Skin of body (tissue), 2 donors: ENCODE measurements around the gene CLDN1. TPM values are rescaled to one million over a fixed set of nuclear protein-coding genes. Genes with fewer than 3 reads are reported as not detected.
"Not testable (repeated sequence)": the region's sequence is repeated elsewhere in the genome, so short reads cannot be mapped to it uniquely, and the experiment has no call there.

Source experiments
- DNase-seq: peaks from one replicate; lab custom pipeline; 2025; lab: John Stamatoyannopoulos, UW
- total RNA-seq: library from RNA; depleted of rRNA; stranded (reverse); fragments of >200 nt; gene quantifications from one replicate; pipeline ENCODE4 v1.2.3, GENCODE V29; 2014

The CLDN1 gene
- total RNA-seq, 1 donor from 2014 or later: 115 TPM

DNA sequence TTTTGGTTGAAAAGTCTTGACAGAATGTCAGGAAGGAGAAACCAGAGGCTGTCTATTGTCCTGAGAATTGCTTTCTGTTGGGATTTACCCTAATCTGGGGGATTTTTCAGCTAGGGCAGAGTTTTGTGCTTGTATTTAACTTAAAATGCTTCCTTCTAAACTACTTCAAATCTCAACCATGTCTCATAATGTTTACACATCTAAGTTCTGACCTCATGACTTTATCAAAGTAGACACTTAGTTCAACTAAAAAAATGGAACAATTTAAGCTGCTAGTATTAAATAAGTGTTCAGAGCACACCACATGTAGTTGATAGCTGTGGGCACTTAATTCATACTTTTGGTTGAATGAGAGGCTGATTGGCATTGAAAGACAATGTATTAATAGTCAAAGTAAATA is 28.2 kb downstream of the CLDN1 start:
- no peak for DNase-seq

DNA sequence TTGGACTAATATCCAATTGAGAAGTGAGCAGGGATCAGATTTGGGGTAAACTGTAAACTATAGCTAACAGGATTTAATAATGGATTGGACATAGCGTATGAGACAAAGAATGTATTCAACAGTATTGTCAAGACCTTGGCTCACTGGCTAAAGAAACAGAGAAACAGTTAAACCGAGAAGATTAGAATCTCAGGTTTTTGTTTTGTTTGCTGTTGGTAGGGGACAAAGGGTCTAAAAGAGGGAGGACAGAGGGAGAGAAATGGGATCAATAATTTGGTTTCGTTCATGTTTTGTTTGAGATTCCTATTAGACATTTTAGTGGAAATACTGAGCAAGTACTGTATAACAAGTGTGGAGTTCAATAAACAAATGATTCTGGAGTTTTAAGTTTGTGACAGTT is 28.6 kb downstream of the CLDN1 start:
- DNase-seq: no peak

DNA sequence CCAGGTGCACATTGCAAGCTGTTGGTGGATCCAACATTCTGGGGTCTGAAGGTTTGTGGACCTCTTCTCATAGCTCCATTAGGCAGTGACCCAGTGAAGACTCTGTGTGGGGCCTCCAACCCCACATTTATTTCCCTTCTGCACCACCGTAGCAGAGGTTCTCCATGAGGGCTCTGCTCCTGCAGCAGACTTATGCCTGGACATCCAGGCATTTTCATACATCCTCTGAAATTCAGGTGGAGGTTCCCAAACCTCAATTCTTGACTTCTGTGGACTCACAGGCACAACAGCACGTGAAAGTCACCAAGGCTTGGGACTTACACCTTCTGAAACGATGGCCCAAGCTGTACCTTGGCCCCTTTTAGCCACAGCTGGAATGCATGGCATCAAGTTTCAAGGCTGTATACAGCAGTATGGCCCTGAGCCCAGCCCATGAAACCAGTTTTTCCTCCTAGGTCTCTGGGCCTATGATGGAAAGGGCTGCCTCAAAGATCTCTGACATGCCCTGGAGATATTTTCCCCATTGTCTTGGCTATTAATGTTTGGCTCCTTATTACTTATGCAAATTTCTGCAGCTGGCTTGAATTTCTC is 30.2 kb downstream of the CLDN1 start:
- DNase-seq: no peak

DNA sequence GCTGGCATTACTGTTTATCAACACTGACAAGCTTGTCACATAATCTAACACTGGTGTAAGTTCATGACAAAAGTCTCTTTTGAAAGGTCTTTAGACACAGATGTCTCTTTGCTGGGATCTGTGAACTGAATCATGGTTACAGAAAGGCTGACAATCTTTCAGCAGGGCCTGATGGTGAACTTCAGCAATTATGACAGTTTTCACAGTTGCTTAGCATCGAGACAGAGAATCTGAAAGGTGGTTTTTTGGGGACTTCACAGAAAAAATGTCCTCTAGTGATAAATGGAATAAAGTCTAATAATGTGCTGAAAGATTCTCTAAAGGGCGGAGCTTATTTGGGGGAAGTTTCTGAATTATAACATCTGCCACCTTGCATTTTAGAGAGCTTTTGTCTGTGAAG is 32.3 kb downstream of the CLDN1 start:
- no peak for DNase-seq

DNA sequence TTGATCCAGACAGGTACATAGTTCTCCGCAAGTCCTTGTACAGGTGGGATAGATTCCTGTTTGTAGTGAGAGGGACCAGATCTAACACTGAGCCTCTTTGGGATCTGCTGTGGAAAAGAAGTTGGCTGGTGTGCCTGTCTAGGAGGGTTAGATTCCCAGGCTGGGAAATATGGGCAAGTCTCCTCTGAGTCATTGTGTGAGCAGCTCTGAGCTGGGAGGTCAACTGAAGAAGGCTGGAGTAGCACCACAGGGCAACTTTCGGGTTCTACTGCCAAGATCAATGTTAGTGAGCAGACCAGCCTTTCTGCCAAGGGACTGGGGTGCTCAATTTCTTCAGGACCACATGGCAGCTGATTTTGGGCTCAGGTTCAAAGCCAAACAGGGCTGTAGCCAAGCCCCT is 33.4 kb downstream of the CLDN1 start:
- DNase-seq: no peak

DNA sequence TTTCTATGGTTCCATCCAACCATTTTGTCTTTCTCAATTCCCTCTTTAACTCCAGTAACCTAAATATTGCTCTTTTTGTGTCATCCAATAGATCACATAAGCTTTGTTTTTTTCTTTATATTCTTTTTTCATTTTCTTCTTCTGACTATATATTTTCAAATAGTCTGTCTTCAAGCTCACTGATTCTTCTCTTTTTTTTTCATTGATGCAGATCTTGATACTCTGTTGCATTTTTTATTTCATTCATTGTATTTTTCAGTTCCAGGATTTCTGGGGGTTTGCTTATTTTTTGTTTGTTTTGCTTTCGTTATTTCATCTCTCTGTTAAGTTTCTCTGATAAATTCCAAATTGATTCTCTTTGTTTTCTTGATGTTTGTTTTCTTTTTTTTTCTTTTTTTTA is 36.2 kb downstream of the CLDN1 start:
- DNase-seq: no peak

DNA sequence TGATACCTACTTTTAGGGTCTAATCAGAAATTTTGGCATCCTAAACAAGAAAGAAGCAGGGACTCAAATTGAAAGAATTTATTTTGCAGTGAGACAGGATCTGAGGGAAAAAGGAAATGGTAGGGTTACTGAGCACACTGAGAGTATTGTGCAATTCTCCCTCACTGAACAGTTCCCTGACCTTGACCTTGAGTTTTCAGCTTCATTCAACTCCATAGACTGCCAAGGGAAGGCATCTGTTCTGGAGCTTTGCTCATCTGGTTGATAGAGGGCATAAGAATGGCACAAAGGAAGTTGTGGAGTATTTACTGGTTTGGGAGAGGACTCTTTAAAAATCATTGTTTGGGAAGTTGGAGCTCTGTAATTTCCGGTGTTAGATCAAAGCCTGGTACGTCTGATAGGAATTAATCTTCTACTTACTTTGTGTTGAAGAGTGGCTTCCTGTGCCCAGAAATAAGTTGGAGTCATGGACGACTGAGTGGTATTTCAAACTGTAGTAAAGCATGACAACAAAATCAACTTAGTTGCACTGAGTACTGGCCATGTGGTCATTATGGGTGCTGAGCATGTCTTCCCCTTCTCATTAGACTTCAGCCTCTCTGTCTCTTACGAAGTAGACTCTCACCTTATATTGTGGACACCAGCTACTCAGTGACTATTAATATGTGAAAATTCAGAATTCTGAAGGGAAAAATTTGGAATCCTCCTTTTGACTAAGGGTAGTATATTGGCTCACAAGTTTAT is 40.8 kb downstream of the CLDN1 start:
- DNase-seq: no peak

DNA sequence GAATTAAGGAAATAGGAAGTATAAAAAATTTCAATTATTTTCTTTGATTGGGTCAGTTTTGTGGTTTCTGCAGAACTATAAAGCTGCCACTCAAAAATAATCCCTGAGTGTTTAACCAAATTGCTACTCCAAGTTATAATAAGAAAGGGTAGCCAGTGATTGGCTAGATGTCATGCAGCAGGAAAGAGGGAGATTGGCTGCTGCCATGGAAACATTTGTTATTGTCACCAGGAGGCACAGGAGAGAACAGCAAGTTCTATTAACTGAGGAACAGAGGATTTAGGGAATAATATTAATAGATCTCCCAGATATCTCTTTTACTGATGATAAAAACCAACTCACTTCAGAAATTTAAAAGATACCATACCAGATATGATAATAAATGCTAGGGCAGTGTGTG is 42.6 kb downstream of the CLDN1 start:
- DNase-seq: no peak

DNA sequence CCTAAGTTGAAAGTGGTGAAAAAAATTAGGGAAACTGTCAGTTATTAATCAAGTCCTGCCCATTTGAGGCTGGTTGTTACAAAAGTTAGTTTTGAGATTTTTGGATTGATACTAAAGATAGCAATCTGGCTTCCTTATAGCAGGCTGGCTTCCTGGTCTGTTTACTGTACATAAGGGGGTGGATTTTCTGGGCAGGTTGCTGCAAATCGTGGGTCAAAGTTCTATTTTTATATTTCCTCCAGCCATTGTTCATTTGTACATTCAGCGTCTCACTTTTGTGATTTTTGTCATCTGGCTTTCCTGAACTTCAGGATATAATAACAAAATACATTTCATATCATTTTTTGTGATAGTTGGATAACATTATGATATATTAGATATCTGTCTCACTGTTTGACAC is 49.5 kb downstream of the CLDN1 start:
- no peak for DNase-seq

DNA sequence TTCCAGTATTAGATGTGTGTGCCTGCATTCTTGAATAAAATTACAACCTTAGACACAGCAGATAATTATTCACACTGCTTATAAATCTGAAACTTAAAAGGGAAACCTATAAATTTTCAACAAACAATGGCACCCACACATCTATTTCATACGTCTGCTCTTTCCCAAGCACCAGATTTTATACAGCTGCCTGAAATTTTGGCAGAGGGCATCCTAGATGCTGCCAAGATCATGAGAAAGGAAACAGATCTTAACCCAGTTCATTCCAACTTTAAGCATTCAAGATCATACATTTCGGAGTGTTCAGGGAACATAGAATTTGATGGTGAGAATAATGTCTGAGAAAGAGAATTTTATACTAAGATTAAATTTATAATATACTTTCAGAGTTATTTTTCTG is 53.1 kb downstream of the CLDN1 start:
- DNase-seq: peak; percentile 48

DNA sequence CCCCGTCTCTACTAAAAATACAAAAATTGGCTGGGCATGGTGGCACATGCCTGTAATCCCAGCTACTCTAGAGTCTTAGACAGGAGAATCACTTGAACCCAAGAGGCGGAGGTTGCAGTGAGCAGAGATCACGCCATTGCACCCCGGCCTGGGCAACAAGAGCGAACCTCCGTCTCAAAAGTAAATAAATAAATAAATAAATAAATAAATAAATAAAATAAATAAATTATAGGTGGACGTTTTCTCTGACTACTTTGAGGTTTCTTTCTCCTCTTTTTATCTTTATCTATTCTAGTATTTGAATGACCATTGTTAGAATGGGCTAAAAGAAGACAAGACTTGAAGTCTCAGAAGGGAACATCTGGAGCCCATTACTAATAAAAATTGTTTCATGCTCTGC is 54.8 kb downstream of the CLDN1 start:
- DNase-seq: not testable (repeated sequence)

DNA sequence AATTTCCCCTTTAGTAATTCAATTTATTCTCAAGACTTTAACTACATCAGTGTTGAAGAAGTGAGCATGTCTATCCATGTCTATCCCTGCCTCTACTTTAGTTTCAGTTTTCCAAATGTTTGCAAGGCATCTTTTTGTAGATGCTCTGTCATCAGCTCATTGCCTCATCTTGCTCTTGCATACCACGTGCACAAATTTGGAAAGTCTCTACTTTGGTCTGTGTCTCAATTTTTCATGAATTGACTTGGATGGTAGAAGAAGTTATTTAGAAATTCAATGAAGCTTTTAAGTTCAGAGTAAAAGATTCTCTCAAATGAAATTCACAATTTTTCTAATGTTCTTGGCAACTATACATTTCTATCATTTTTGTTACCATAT is 55.3 kb downstream of the CLDN1 start:
- no peak for DNase-seq

DNA sequence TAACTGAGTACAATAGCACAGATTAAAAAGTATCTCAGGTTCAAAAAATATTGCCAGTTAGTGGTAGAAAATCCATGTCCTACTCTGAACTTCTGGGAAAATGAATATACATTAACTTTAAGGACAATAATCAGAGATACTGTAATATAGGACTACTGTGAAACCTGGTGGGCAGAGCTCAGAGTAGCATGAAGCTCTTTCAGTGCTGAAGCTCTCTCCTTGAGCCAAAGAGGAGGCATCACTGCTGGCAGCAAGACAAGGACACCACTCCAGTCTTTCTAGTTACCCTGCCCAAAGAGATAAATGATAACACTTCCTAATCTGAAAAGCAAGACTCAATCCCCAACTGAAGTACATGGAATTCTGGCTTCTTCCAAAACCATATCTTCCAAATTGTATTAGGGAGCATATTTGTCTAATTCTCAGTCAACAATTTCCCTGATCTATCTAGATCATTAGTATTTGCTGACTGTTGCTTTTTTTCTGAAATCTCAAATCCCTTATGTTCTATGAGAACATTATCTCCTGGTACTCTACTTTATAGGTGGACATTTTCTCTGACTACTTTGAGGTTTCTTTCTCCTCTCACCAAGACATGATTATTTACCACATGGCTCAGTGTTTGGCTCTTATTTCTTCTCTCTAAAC is 55.9 kb downstream of the CLDN1 start:
- no peak for DNase-seq

DNA sequence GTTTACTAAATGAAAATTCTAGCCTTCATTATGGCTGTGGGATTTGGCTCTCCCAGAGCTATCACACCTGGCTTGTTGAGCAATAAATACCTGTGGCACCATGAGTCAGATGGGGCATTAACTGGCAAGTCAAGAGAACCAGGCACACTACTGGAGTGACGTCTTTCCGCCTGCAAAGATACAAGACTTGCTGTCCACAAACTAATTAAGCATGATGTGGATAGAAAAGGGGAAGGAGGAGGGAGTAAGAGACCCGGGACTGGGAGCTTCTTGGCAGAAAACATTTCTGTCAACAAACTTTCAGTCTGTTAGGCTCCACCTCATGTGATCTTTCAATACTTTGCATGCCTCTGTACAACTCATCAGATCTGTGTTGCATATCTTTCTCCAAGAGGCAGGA is 56.5 kb downstream of the CLDN1 start:
- no peak for DNase-seq

DNA sequence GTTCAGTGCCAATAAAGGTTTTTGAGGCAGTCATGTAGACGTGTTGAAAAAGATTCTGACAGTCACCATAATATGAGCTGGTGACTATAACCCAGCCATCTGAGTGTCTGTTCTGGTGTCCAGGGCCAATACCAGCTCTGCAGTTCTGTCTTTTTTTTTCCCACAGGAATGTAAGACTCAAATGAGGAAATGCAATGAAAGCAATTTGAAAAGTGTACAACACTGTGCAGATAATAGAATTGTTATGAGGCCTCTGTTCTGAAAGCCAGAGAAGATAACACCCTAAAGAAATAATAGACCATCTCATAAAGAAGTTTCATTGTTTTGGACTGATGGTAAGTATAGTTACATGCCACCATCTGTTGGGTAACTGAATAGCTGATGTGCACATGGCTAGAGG is 57.1 kb downstream of the CLDN1 start:
- DNase-seq: no peak

DNA sequence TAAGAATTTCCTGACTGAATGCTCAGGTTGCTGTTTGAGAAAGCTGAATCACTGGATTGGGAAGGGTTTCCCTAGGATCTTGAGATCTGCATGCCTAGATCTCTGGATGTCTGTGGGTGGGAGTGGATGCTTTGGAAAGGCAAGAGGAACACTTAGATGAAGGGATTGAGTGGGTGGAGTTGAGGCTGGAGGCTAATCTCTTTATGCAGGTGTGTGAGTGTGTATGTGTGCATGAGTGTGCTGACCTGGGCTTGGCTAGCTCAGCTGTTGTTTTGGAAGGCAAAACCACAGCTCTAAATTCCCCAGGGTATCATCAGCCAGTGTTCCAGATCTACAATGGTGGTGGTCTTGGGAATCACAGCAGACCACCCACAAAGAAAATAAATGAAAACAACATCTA is 60.5 kb downstream of the CLDN1 start:
- no peak for DNase-seq

DNA sequence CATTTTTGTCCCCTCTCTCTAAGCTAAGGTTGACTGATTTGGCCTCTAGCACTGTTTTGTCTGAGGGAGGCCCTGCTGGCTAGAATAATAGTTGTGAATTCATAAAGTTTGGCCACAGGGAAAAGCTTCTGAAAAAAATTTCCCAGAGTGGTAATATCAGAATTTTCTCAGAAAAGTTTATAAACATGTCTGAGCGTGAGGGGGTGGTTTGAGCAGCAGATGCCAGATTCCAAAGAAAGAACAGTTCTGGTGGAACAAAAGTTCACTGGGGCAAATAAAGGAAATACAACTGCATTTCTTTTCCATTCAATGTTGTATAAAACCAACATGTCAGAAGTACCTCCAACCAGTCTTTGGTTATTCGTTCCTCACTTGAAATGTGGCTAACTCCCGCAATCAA is 61.2 kb downstream of the CLDN1 start:
- DNase-seq: no peak

DNA sequence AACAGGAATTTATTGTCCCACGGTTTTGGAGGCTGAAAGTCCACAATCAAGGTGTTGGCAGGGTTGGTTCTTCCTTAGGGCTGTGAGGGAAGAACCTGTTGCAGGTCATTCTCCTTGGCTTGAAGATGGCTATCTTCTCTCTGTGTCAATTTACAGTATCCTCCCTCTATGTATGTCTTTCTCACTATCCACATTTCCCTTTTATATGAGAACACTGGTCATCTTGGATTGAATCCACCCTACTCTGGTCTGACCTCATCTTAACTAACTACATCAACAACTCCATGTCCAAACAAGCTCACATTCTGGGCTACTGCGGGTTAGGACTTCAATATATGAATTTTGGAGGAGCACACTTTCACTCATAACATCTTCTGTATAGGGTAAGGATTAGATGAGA is 61.9 kb downstream of the CLDN1 start:
- no peak for DNase-seq

DNA sequence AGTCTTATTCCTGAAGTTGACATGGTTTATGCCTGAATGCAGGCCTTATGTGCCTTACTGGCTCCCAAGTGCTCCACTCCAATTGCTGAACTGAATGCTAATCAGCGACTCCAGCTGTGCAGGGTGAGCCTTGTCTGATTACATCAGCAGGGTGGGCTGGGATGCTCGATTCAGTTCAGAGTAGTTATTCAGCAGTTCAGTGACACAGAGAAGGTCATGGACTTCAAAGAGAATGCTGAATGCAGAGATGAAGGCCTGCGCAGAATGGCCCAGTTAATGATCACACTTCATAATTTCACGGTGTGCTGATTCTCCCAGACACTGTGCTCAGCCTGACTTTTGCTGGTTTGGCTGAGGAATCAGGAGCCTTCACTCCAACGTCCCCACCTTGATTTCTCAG is 63.6 kb downstream of the CLDN1 start:
- no peak for DNase-seq
